Esophagus (tissue), 2 donors: ENCODE results near the gene SLC2A2. TPM values are rescaled to one million over a fixed set of nuclear protein-coding genes. Genes with fewer than 3 reads are reported as not detected.

Experiments used
- H3K27ac ChIP-seq, 2 donors: one replicate each; pipeline ENCODE4 v1.5.1; 2013; ENCODE audit warnings: low read depth in 2 of 2, mild to moderate bottlenecking in 2 of 2, inconsistent platforms in 1 of 2, low read length in 1 of 2, moderate library complexity in 1 of 2
- H3K27me3 ChIP-seq, 2 donors: one replicate each; pipeline ENCODE4 v1.6.1; 2013; ENCODE audit warnings: low read length in 2 of 2, control low read depth in 1 of 2, mild to moderate bottlenecking in 1 of 2; ENCODE audit not compliant: insufficient read depth in 2 of 2, control insufficient read depth in 1 of 2
- H3K36me3 ChIP-seq, 2 donors: one replicate each; pipeline ENCODE4 v1.6.1; 2013; ENCODE audit warnings: low read length in 1 of 2; ENCODE audit not compliant: control insufficient read depth in 2 of 2, insufficient read depth in 2 of 2
- H3K4me1 ChIP-seq, 2 donors: one replicate each; pipeline ENCODE4 v1.6.1; 2013; ENCODE audit warnings: low read length in 1 of 2; ENCODE audit not compliant: control insufficient read depth in 2 of 2, insufficient read depth in 2 of 2
- H3K4me3 ChIP-seq, 2 donors: one replicate each; pipeline ENCODE4 v1.5.1; 2013; ENCODE audit warnings: low read length in 2 of 2, mild to moderate bottlenecking in 2 of 2, low read depth in 1 of 2, moderate library complexity in 1 of 2
- H3K9me3 ChIP-seq, 2 donors: one replicate each; pipeline ENCODE4 v1.6.1; 2013; ENCODE audit warnings: mild to moderate bottlenecking in 2 of 2, low read depth in 1 of 2, low read length in 1 of 2, moderate library complexity in 1 of 2; ENCODE audit not compliant: control insufficient read depth in 2 of 2, insufficient read depth in 1 of 2
- WGBS, 2 donors: extraction: QIAGEN DNeasy Blood & Tissue Kit; methylation state at CpG; one replicate each; pipeline ENCODE4 v1.1.7; 2013; 5-methylcytosine and 5-hydroxymethylcytosine counted together
- polyA plus RNA-seq, 2 donors: library from polyadenylated mRNA; stranded (reverse); fragments of 200-250 nt; gene quantifications; one replicate each; pipeline ENCODE4 v1.2.3, GENCODE V29; 2013
- donor health status: healthy with polysubstance abuse.
- donor health status: Bipolar disorder and iron deficiency.

The SLC2A2 gene
- polyA plus RNA-seq, 2 donors, result not detected

- Histone ChIP-seq H3K27ac (no peak overlapping the region), H3K4me1 (no peaks in the 10 kb centered on the region), H3K4me3 (no peak overlapping the region), H3K27me3 (no peaks in the 10 kb centered on the region), H3K9me3 (no peaks in the 10 kb centered on the region), H3K36me3 (no peaks in the 10 kb centered on the region)
- WGBS, 2 donors, result 73 to 93% methylated on average over 1 of the region's 1 CpG
These were observed 30.6 kb upstream of the SLC2A2 start for GRCh38 chr3:171057072-171057471.

GRCh38 chr3:171056528-171056927 lies 30.0 kb upstream of the SLC2A2 start:
- no peaks in the 10 kb centered on the region for H3K9me3 ChIP-seq
- no peaks in the 10 kb centered on the region for H3K36me3 ChIP-seq
- H3K4me1 ChIP-seq, result no peaks in the 10 kb centered on the region
- H3K27ac ChIP-seq, result no peak overlapping the region
- no peak overlapping the region for H3K4me3 ChIP-seq
- 84 to 86% methylated on average over 5 of the region's 5 CpGs for WGBS, 2 donors
- H3K27me3 ChIP-seq, result no peaks in the 10 kb centered on the region

GRCh38 chr3:171055336-171056178 lies 29.0 kb upstream of the SLC2A2 start:
- Histone ChIP-seq H3K9me3 (no peaks in the 10 kb centered on the region), H3K27me3 (no peaks in the 10 kb centered on the region), H3K4me3 (no peak overlapping the region), H3K36me3 (no peaks in the 10 kb centered on the region), H3K27ac (no peak overlapping the region), H3K4me1 (no peaks in the 10 kb centered on the region)
- WGBS, 2 donors, result 49 to 57% methylated on average over 4 of the region's 4 CpGs

- no peak overlapping the region for H3K4me3 ChIP-seq
- no peak overlapping the region for H3K27ac ChIP-seq
- no peaks in the 10 kb centered on the region for H3K27me3 ChIP-seq
- H3K4me1 ChIP-seq, result no peaks in the 10 kb centered on the region
- no peaks in the 10 kb centered on the region for H3K36me3 ChIP-seq
- no peaks in the 10 kb centered on the region for H3K9me3 ChIP-seq
These were observed 28.4 kb upstream of the SLC2A2 start for GRCh38 chr3:171054921-171055320.

- 63 to 82% methylated on average over 1 of the region's 1 CpG for WGBS, 2 donors
- no peaks in the 10 kb centered on the region for H3K36me3 ChIP-seq
- no peaks in the 10 kb centered on the region for H3K9me3 ChIP-seq
- no peaks in the 10 kb centered on the region for H3K27me3 ChIP-seq
- H3K4me1 ChIP-seq, result no peaks in the 10 kb centered on the region
- no peak overlapping the region for H3K4me3 ChIP-seq
- no peak overlapping the region for H3K27ac ChIP-seq
These were observed 27.7 kb upstream of the SLC2A2 start for GRCh38 chr3:171054231-171054630.

- no peak overlapping the region for H3K4me3 ChIP-seq
- no peak overlapping the region for H3K27ac ChIP-seq
- no peaks in the 10 kb centered on the region for H3K4me1 ChIP-seq
- WGBS, 2 donors, result 23 to 25% methylated on average over 6 of the region's 6 CpGs
- H3K9me3 ChIP-seq, result no peaks in the 10 kb centered on the region
- H3K36me3 ChIP-seq, result no peaks in the 10 kb centered on the region
- no peaks in the 10 kb centered on the region for H3K27me3 ChIP-seq
These were observed 23.4 kb upstream of the SLC2A2 start for GRCh38 chr3:171049861-171050444.

GRCh38 chr3:171046760-171047159 lies 20.2 kb upstream of the SLC2A2 start:
- no peaks in the 10 kb centered on the region for H3K9me3 ChIP-seq
- no peak overlapping the region for H3K4me3 ChIP-seq
- no peaks in the 10 kb centered on the region for H3K36me3 ChIP-seq
- WGBS, 2 donors, result 74 to 86% methylated on average over 4 of the region's 4 CpGs
- H3K4me1 ChIP-seq, result no peaks in the 10 kb centered on the region
- no peaks in the 10 kb centered on the region for H3K27me3 ChIP-seq
- H3K27ac ChIP-seq, result no peak overlapping the region

GRCh38 chr3:171044835-171045793 lies 18.6 kb upstream of the SLC2A2 start:
- no peak overlapping the region for H3K27ac ChIP-seq
- no peaks in the 10 kb centered on the region for H3K4me1 ChIP-seq
- no peak overlapping the region for H3K4me3 ChIP-seq
- H3K36me3 ChIP-seq, result no peaks in the 10 kb centered on the region
- no peaks in the 10 kb centered on the region for H3K9me3 ChIP-seq
- no peaks in the 10 kb centered on the region for H3K27me3 ChIP-seq
- WGBS, 2 donors, result 75 to 78% methylated on average over 14 of the region's 14 CpGs

- Histone ChIP-seq H3K4me3 (no peak overlapping the region), H3K27ac (no peak overlapping the region), H3K9me3 (no peaks in the 10 kb centered on the region), H3K4me1 (no peaks in the 10 kb centered on the region), H3K27me3 (no peaks in the 10 kb centered on the region), H3K36me3 (no peaks in the 10 kb centered on the region)
- whole genome bisulfite sequencing, 2 donors, result 50 to 79% methylated on average over 1 of the region's 1 CpG
These were observed 17.9 kb upstream of the SLC2A2 start for GRCh38 chr3:171044384-171044783.
